ENCODE data around the gene KRT77. TPM values are rescaled to one million over a fixed set of nuclear protein-coding genes. Genes with fewer than 3 reads are reported as not detected.

KRT77 gene
- polyA plus RNA-seq, 1 of the 3 experiments (the other 2 are of a cell fraction), result not detected

GRCh38 chr12:52724384-52724783 lies 21.1 kb upstream of the KRT77 start:
- no peaks in the 10 kb centered on the region for H3K4me1 ChIP-seq (ENCODE audit: control insufficient read depth in 1 of 2, insufficient read depth in 2 of 2, low read depth in 1 of 2, low read length in 1 of 2)
- no peak overlapping the region for H3K27ac ChIP-seq (ENCODE audit: low read depth in 2 of 2, low read length in 1 of 2)

More at GRCh38 chr12:52724384-52724783, 21.1 kb upstream of the KRT77 start:
- no peaks in the 10 kb centered on the region for H4K20me1 ChIP-seq (ENCODE audit: insufficient read depth)
- H2AFZ ChIP-seq (ENCODE audit: low read depth), result no peak overlapping the region
- H3F3A ChIP-seq (replicated peaks; ENCODE audit: insufficient read depth), result no peaks in the 10 kb centered on the region
- ChIA-PET CTCF (no interaction called here), POLR2A (no interaction called here)
- no peak for TF ChIP-seq RXRA (IDR thresholded peaks at IDR 0.05; ENCODE audit: borderline replicate concordance, low read depth)
- TF ChIP-seq GABPA (IDR thresholded peaks at IDR 0.05; ENCODE audit: low read depth), result no peak
- TF ChIP-seq USF2 (IDR thresholded peaks at IDR 0.05; ENCODE audit: borderline replicate concordance, low read depth, low read length), result no peak
- no peak for TF ChIP-seq REST (IDR thresholded peaks at IDR 0.05; ENCODE audit: low read depth, low read length)
- no peak for TF ChIP-seq RCOR1 (IDR thresholded peaks at IDR 0.05; ENCODE audit: low read length)
- no peak for TF ChIP-seq PBX3 (IDR thresholded peaks at IDR 0.05)
- TF ChIP-seq YY1 (IDR thresholded peaks at IDR 0.05; ENCODE audit: low read depth), result no peak
- no peak for TF ChIP-seq IRF3 (IDR thresholded peaks at IDR 0.05; ENCODE audit: low read depth, low read length)
- TF ChIP-seq MEF2A (IDR thresholded peaks at IDR 0.05; ENCODE audit: borderline replicate concordance, low read depth), result no peak
- TF ChIP-seq JUND (IDR thresholded peaks at IDR 0.05), result no peak
- TF ChIP-seq SMC3 (IDR thresholded peaks at IDR 0.05; ENCODE audit: low read depth, low read length), result no peak
- TF ChIP-seq RAD21 (IDR thresholded peaks at IDR 0.05; ENCODE audit: low read length), result no peak
- TF ChIP-seq ELF1 (IDR thresholded peaks at IDR 0.05), result no peak
- H3K27me3 ChIP-seq (ENCODE audit: insufficient read depth), result peaks cover 13% of the 10 kb centered on the region
- H3K9ac ChIP-seq, result no peak overlapping the region
- H3K4me2 ChIP-seq, result no peak overlapping the region
- no peak overlapping the region for H3K4me3 ChIP-seq (ENCODE audit: low read depth in 2 of 2, low read length in 1 of 2)
- H3K9me2 ChIP-seq, result no peaks in the 10 kb centered on the region
- WGBS (ENCODE audit: low lambda C conversion rate), result no CpG with 5 or more reads among the region's 3 CpGs
- no peaks in the 10 kb centered on the region for H3K36me3 ChIP-seq (replicated peaks in 1 of 2; ENCODE audit: control insufficient read depth in 1 of 2, insufficient read depth in 2 of 2, low read length in 1 of 2)
- no peak for DNase-seq
- H3K9me3 ChIP-seq, result no peaks in the 10 kb centered on the region
- H3K79me2 ChIP-seq (ENCODE audit: insufficient read depth), result no peaks in the 10 kb centered on the region

Measured in SK-N-SH (cell line).